PC-9 (cell line): ENCODE data around the gene ERAP2. TPM values are rescaled to one million over a fixed set of nuclear protein-coding genes. Genes with fewer than 3 reads are reported as not detected.

Experiments
- BruUV-seq: library from RNA; stranded (reverse); fragments of 400-500 nt; replicated peaks from 2 replicates; lab custom pipeline; 2021; lab: Mats Ljungman, UMichigan
- CTCF ChIA-PET: fragments of 300-600 bp; sonication (Branson Sonifier 250); formaldehyde crosslinking; loops from one replicate; lab custom pipeline; 2022; ENCODE audit warnings: antibody characterized with exemption; lab: Charles Lee
- POLR2A ChIA-PET: fragments of 300-600 bp; sonication (Branson Sonifier 250); formaldehyde crosslinking; loops from one replicate; lab custom pipeline; 2022; ENCODE audit warnings: antibody characterized with exemption; ENCODE audit not compliant: unreplicated experiment; lab: Charles Lee
- DNase-seq, 2 experiments: peaks; one replicate each; pipeline versions ENCODE4 v3.0.0 to v3.0.0-alpha.2; 2015 to 2022; ENCODE audit warnings: mixed read lengths in 1 of 2
- H2AFZ ChIP-seq: fragments of 200-600 bp; sonication (generic); 2 replicates; pipeline ENCODE4 v1.8.1; 2017; ENCODE audit warnings: antibody characterized with exemption
- H3F3A ChIP-seq: fragments of 200-600 bp; sonication (generic); 2 replicates; pipeline ENCODE4 v1.8.1; 2017; ENCODE audit warnings: antibody characterized with exemption, mild to moderate bottlenecking, low read depth; ENCODE audit not compliant: insufficient read depth
- H3K27ac ChIP-seq: fragments of 200-600 bp; sonication (generic); 2 replicates; pipeline ENCODE4 v1.6.1; 2016; ENCODE audit warnings: mixed run types
- H3K27me3 ChIP-seq: fragments of 200-600 bp; sonication (generic); 2 replicates; pipeline ENCODE4 v1.6.1; 2016; ENCODE audit warnings: low read depth, mixed run types; ENCODE audit not compliant: insufficient read depth
- H3K36me3 ChIP-seq: fragments of 200-600 bp; sonication (generic); 2 replicates; pipeline ENCODE4 v1.6.1; 2016; ENCODE audit warnings: low read depth, mixed run types
- H3K4me1 ChIP-seq: fragments of 200-600 bp; sonication (generic); replicated peaks from 2 replicates; pipeline ENCODE4 v1.6.1; 2016; ENCODE audit warnings: mixed run types; ENCODE audit not compliant: insufficient read depth
- H3K4me2 ChIP-seq: fragments of 200-600 bp; sonication (generic); 2 replicates; pipeline ENCODE4 v1.6.1; 2017; ENCODE audit warnings: mixed run types
- H3K4me3 ChIP-seq: fragments of 200-600 bp; sonication (generic); 2 replicates; pipeline ENCODE4 v1.6.1; 2016; ENCODE audit warnings: mixed run types
- H3K79me2 ChIP-seq: fragments of 200-600 bp; sonication (generic); 2 replicates; pipeline ENCODE4 v1.6.1; 2017; ENCODE audit warnings: low read depth, mixed run types
- H3K9me2 ChIP-seq: fragments of 200-600 bp; sonication (generic); 2 replicates; pipeline ENCODE4 v1.8.1; 2017; ENCODE audit warnings: mild to moderate bottlenecking; ENCODE audit not compliant: insufficient read depth
- H3K9me3 ChIP-seq: fragments of 200-600 bp; sonication (generic); 2 replicates; pipeline ENCODE4 v1.8.1; 2016; ENCODE audit warnings: low read depth; ENCODE audit not compliant: insufficient read depth
- H4K20me1 ChIP-seq: fragments of 200-600 bp; sonication (generic); 2 replicates; pipeline ENCODE4 v1.8.1; 2017; ENCODE audit not compliant: insufficient read depth
- CTCF ChIP-seq: fragments of 200-600 bp; sonication (generic); conservative IDR thresholded peaks from 2 replicates; pipeline ENCODE4 v1.6.1; 2017; ENCODE audit warnings: mixed run types, antibody characterized with exemption, mild to moderate bottlenecking, moderate library complexity
- EZH2 ChIP-seq: fragments of 200-600 bp; sonication (generic); IDR thresholded peaks from 2 replicates; pipeline ENCODE4 v1.8.0; 2017; ENCODE audit warnings: antibody characterized with exemption, low read depth
- intact Hi-C: fragments of 100-400 bp; cut with micrococcal nuclease; formaldehyde crosslinking; loops from one replicate; pipeline ENCODE4 v1.10.0; 2022; ENCODE audit not compliant: unreplicated experiment
- total RNA-seq: library from RNA; stranded (reverse); gene quantifications from 2 replicates; pipeline ENCODE4 v1.2.3, GENCODE V29; 2021

Gene ERAP2
- total RNA-seq, 1 experiment from 2014 or later, result 48.2 TPM

GRCh38 chr5:96856371-96856770 lies 19.9 kb upstream of the ERAP2 start:
- no peaks in the 10 kb centered on the region for H3K36me3 ChIP-seq
- intact Hi-C loops, result no loop called here
- no peak overlapping the region for H2AFZ ChIP-seq
- CTCF ChIA-PET, result no interaction called here
- BruUV-seq, result no TSS peak
- DNase-seq, result no peak
- H3K9me2 ChIP-seq, result no peaks in the 10 kb centered on the region
- H3K9me3 ChIP-seq, result no peaks in the 10 kb centered on the region
- H3K27ac ChIP-seq, result no peak overlapping the region
- no peak overlapping the region for H3K4me2 ChIP-seq
- H3K4me3 ChIP-seq, result no peak overlapping the region
- TF ChIP-seq CTCF, result no peak
- no peaks in the 10 kb centered on the region for H3K79me2 ChIP-seq
- no peaks in the 10 kb centered on the region for H3K27me3 ChIP-seq
- no peaks in the 10 kb centered on the region for H3F3A ChIP-seq
- no peaks in the 10 kb centered on the region for H3K4me1 ChIP-seq
- POLR2A ChIA-PET, result interaction anchor here (0.6 kb wide), 1 partner anchor 196 kb away, joined by 7 read pairs; no protein-coding TSS in a partner anchor
- H4K20me1 ChIP-seq, result no peaks in the 10 kb centered on the region

DNA sequence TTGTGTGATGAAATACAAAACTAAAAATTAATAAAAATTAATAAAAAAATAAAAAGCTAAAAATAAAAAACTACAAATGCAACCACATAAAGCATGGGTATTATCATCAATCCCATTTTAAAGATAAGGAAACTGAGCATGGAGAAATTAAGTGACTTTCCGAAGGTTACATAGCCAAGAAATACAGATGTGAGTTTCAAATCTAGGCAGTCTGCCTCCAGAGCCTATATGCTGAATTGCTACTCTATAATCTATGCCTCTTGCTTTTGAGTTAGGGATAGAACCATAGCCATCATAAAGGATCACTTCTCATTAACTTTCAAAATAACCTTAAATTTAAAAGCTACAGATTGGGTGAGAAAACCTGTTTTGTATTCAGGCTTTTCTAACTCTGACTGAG lies 18.8 kb upstream of the ERAP2 start:
- CTCF ChIA-PET, result interaction anchor here (0.6 kb wide), 1 partner anchor 13 kb away, joined by 3 read pairs; no protein-coding TSS in a partner anchor
- H3K27ac ChIP-seq, result no peak overlapping the region

DNA sequence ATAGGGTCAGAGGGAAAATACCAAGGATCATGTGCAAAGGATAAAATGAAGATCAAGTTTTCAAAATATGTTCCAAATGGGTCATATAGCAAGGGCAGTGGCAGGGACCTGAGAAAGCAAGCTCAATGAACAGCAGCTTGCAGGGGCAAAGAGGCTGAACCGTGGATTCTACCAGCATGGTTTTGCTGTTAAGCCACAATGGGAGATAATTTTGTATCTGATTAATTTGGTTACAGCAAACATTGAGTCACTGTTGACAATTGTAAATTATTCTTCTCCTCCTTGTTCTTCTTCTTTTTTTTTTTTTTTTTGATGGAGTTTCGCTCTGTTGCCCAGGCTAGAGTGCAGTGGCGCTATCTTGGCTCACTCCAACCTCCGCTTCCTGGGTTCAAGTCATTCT lies 18.4 kb upstream of the ERAP2 start:
- no peaks in the 10 kb centered on the region for H3K27me3 ChIP-seq
- no peaks in the 10 kb centered on the region for H3K36me3 ChIP-seq
- H3F3A ChIP-seq, result no peaks in the 10 kb centered on the region
- no peaks in the 10 kb centered on the region for H3K4me1 ChIP-seq
- H3K9me2 ChIP-seq, result no peaks in the 10 kb centered on the region
- H3K9me3 ChIP-seq, result no peaks in the 10 kb centered on the region
- POLR2A ChIA-PET, result no interaction called here
- no TSS peak for BruUV-seq
- H4K20me1 ChIP-seq, result no peaks in the 10 kb centered on the region
- H3K4me3 ChIP-seq, result no peak overlapping the region
- no peak for TF ChIP-seq CTCF
- TF ChIP-seq EZH2, result no peak
- CTCF ChIA-PET, result interaction anchor here (0.6 kb wide), 1 partner anchor 13 kb away, joined by 3 read pairs; no protein-coding TSS in a partner anchor
- H2AFZ ChIP-seq, result no peak overlapping the region
- DNase-seq, result no peak
- no peak overlapping the region for H3K27ac ChIP-seq
- H3K4me2 ChIP-seq, result no peak overlapping the region
- H3K79me2 ChIP-seq, result no peaks in the 10 kb centered on the region
- intact Hi-C loops, result no loop called here

More for the DNA sequence above, 18.8 kb upstream of the ERAP2 start:
- DNase-seq, result no peak
- Histone ChIP-seq H3K9me3 (no peaks in the 10 kb centered on the region), H3K36me3 (no peaks in the 10 kb centered on the region), H3K79me2 (no peaks in the 10 kb centered on the region), H3K4me3 (no peak overlapping the region), H3K9me2 (no peaks in the 10 kb centered on the region), H3F3A (no peaks in the 10 kb centered on the region), H3K27me3 (no peaks in the 10 kb centered on the region), H3K4me2 (no peak overlapping the region), H2AFZ (no peak overlapping the region), H3K4me1 (no peaks in the 10 kb centered on the region), H4K20me1 (no peaks in the 10 kb centered on the region)
- no TSS peak for BruUV-seq
- POLR2A ChIA-PET, result no interaction called here
- intact Hi-C loops, result no loop called here
- TF ChIP-seq CTCF (no peak), EZH2 (no peak)
